T follicular helper cell (primary cell): ENCODE measurements around the gene TMEM39A.

ENCODE experiments used
- DNase-seq: peaks from one replicate; pipeline ENCODE4 v3.0.0-alpha.2; 2020; ENCODE audit warnings: low read depth

The TMEM39A gene

DNA sequence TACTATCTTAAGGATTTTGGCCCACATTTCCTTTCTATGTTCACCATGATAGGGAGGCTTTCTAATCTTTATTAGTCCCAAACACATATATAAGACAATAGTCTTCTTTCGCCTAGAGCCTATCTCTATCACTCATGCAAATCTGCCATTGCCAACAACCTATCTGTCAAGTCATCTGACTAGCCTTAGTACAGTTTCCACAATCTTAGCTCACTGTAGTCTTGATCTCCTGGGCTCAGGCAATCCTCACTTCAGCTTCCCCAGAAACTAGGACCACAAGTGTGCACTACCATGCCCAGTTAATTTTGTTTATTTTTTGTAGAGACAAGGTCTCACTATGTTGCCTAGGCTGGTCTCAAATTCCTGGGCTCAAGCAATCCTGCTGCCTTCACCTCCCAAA is 6.9 kb downstream of the TMEM39A start:
- DNase-seq: no peak

DNA sequence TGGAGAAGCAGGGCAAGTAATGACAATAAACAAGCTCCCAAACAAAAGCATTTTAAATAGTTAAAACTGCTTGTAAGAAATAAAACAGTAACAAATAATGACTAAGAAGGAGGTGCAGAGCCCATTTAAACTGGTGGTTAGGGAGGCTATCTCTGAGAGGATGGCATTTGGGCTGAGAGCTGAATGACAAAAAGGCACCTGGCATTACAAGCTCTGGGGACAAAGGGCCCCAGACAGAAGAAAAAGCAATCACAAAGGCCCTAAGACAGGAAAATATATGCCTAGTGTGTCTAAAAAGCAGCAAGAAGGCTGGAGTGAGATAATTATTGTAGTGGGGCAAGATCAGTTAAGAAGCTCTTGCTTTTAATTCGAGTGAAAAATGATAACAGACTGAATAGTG is 9.6 kb downstream of the TMEM39A start:
- no peak for DNase-seq

DNA sequence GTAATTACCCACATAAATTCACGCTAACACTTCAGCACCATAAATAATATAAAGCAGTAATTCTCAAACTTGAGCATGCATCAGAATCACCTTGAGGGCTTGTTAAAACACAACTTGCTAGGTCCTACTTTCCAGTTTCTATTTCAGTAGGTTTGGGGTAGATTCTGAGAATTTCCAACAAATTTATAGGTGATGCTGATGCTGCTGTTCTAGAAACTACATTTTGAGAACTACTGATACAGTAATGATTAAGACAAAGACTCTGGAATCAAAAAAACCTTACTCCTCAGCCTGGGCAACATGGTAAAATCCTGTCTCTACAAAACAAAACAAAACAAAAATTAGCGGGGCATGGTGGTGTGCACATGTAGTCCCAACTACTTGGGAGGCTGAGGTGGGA is 18.8 kb downstream of the TMEM39A start:
- no peak for DNase-seq

DNA sequence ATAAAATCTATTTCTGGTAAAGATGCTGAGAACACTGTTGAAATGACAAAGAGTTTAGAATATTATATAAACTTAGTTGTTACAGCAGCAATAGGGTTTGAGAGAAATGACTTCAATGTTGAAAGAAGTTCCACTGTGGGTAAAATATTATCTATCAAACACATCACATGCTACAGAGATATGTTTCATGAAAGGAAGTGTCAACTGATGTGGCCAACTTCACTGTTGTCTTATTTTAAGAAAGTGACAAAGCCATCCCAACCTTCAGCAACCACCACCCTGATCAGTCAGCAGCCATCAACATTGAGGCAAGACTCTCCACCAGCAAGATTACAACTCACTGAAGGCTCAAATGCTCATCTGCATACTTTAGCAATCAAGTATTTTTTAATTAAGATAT is 20.2 kb downstream of the TMEM39A start:
- DNase-seq: no peak

GRCh38 chr3:119437691-119438258 is 25.6 kb downstream of the TMEM39A start:
- no peak for DNase-seq

- DNase-seq: no peak
Measured at GRCh38 chr3:119436977-119437376, 26.4 kb downstream of the TMEM39A start.

DNA sequence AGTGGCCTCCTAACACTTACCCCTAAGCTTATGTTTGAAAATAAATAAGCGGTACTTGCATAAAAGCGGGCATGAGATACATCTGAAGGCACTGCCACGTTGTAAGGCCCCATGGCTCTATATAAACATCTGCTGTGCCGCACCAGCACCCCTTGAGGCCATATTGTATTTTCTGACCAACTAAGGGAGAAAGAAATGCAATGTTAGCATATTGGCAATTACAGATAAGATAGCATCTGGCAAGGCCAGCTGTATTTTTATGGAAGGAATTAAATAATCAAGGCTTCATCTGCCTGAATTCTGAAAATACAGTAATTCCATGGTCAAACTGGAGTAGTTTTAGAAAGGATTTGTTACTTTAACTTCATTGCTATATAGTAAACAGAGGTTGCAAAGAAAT is 28.7 kb downstream of the TMEM39A start:
- DNase-seq: no peak

GRCh38 chr3:119433613-119434325 is 29.6 kb downstream of the TMEM39A start:
- DNase-seq: no peak

- DNase-seq: no peak
Measured at GRCh38 chr3:119428538-119428937, 34.9 kb downstream of the TMEM39A start.

DNA sequence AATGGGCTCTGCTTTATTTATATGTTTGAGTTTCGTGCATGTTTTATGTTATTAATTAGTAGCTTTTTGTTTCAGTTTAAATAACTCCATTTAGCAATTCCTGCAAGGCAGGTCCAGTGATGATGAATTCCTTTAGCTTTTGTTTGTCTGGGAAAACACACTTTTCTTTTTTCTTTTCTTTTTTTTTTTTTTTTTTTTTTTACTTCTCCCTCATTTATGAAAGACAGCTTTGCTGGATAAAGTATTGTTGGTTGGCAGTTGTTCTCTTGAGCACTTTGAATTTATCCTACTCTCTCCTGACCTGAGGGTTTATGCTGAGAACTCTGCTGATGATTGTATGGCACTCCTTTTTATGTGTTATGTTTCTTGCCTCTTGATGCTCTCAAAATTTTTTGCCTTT is 35.7 kb downstream of the TMEM39A start:
- DNase-seq: no peak

- no peak for DNase-seq
Measured at GRCh38 chr3:119420196-119420595, 43.2 kb downstream of the TMEM39A start.

DNA sequence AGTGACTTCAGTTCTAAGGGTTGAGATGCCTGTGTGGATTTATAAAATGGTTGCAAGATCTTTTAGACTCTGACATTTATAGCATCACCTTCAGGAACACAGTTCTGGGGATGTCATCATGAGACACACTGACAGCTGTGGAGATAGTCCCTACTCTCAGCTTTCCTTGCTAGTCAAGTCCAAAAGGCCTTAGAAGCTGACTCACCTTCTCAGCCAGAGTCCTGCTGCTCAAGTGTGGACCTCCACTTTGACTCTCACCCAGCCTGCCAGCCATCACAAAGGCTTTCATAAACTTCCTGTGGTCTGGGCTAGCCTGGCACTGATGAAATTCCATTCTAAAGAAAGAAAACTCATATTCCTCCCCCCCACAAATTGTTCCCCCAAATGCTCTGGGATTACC is 44.8 kb downstream of the TMEM39A start:
- no peak for DNase-seq

DNA sequence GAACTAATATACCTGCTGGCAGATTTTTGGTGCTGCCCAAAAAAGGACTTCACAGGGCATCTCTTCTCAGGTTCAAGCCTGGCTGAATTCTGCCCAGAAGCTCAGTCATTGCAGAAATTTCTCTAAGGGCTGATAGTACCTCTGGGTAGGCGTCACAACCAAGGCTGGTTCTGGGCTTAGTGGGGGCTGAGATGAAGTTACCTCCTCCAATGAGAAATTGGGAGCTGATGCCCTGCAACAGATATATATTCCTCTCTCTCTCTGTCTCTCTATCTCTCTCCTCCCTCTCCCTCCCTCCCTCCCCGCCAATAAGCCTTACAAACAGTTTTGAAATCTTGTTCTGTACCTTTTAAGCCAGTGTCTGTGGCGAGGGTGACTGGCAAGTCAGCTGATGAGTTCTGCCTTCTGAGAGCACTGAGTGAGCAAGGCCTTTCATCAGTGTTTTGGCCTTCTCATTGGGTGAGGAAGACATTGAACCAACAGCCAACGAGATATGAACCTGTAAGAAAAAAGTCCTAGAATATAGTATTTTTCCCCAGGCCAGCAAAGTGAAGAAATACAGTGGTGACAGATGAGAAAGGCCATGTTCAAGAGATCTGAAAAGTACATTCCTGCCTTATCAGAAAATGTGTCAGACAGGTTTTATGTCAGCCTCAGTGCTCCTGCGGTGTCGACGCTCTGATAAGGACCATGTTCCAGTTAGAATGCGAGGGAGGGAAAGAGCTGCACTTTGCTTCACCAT is 45.5 kb downstream of the TMEM39A start:
- DNase-seq: no peak

DNA sequence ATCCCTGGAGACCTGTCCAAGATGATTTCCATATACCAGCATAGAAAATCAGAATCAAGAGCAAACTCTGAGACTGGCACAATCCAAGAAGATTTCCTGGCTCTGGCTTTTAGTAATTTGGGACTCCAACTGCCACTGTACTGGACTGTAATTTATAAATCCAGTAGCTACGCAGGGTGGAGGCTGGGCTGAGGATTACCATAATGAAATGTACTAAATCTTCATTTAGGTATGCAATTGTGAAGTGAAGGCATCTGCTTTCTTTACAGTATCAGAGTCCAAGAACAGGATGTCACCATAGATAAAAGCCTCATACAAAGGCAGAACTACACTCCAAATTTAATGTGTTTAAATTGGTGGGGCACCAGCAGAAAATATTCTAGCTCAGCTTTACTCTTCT is 46.5 kb downstream of the TMEM39A start:
- DNase-seq: no peak

GRCh38 chr3:119413603-119414280 is 49.7 kb downstream of the TMEM39A start:
- no peak for DNase-seq

DNA sequence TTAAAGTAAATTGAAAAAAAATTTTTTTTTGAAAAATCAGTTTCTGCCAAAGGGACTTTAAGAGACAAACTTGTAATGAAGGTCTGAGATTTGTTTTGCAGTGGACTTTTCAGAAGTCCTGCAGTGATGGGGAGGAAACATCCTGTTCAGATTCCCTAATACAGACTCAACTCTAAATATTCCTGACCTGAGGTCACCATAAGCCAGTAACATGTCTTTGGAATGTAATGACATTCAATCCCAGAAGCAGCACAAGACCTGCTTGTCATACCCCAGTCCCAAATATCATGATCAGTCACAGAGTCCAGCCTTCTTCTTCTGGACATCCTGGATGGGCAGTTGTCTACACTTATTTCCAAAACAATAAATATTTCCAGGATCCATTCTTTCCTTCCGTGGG is 53.6 kb downstream of the TMEM39A start:
- no peak for DNase-seq

GRCh38 chr3:119408243-119408950 is 55.0 kb downstream of the TMEM39A start:
- no peak for DNase-seq

- no peak for DNase-seq
Measured at GRCh38 chr3:119405315-119405714, 58.1 kb downstream of the TMEM39A start.

- no peak for DNase-seq
Measured at GRCh38 chr3:119403201-119403600, 60.2 kb downstream of the TMEM39A start.

- no peak for DNase-seq
Measured at GRCh38 chr3:119402791-119403190, 60.6 kb downstream of the TMEM39A start.

DNA sequence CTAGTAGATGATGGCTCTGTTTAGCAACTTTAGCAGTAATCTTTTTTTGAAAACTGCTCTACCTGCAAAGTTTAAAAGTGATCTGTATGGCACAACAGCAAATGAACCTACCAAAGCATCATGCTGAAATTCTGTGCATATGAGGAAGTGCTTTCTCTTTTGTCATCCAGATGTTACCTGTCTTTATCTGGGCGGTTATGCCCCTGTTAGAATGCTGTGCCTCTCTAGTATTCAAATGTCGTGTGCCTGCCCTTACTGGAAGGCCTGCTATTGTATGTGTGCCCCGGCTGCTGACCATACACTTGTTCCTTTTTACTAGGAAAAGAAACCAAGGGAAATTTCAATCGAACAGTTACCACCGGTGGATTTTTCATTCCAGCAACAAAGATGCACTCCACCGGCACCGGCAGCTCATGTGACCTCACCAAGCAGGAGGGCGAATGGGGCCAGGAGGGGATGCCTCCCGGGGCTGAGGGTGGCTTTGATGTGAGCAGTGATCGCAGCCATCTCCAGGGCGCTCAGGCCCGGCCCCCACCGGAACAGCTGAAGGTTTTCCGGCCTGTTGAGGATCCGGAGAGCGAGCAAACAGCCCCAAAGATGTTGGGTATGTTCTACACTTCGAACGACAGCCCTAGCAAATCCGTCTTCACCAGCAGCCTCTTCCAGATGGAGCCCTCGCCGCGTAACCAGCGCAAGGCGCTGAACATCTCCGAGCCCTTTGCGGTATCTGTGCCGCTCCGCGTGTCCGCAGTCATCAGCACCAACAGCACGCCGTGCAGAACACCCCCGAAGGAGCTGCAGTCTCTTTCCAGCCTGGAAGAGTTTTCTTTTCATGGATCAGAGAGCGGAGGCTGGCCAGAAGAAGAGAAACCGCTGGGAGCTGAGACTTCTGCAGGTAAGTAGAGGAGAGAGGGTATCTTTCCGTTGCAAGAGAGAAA is 61.6 kb downstream of the TMEM39A start:
- no peak for DNase-seq
